Posterior vena cava (tissue), 2 donors: ENCODE results near the gene F2RL2. TPM values are rescaled to one million over a fixed set of nuclear protein-coding genes. Genes with fewer than 3 reads are reported as not detected.

Experiments
- DNase-seq: peaks from one replicate; pipeline ENCODE4 v3.0.0-alpha.2; 2020; ENCODE audit warnings: low spot score
- intact Hi-C, 2 donors: fragments of 100-400 bp; cut with DNase I; formaldehyde crosslinking; loops; one replicate each; pipeline versions ENCODE4 v1.14.1 to v1.14.2; 2022 to 2023
- long read RNA-seq, 2 donors: library from polyadenylated mRNA; unstranded; transcript quantifications; one replicate each; pipeline ENCODE4 v2.0.0, GENCODE V29; 2020 to 2021
- total RNA-seq, 2 donors: library from RNA; stranded (reverse); fragmentation: NEBNext Ultra II Directional; extraction: Animal tissue kit (Norgen Biotek cat#: 25700); gene quantifications; one replicate each; pipeline ENCODE4 v1.2.1, GENCODE V29; 2021
- donor health status: DM: yes; HTN: yes; CAD: no.
- donor health status: DM: yes; HTN: yes; CAD: no.

The F2RL2 gene
- total RNA-seq = under 1 TPM; 0.10 to 0.28 TPM
- long read RNA-seq, donor 1 = 0 reads
- long read RNA-seq, donor 2 = 0 reads

- intact Hi-C loops = no loop called here
- DNase-seq = no peak
Observed at GRCh38 chr5:76622973-76623596, at the start of gene F2RL2. Gene F2RL2, minus strand, starts transcription at chr5:76623403. Its CDS starts 173 bp downstream, at chr5:76623230.

- intact Hi-C loops = no loop called here
Observed at GRCh38 chr5:76672242-76672641, 49.0 kb upstream of the F2RL2 start.

DNA sequence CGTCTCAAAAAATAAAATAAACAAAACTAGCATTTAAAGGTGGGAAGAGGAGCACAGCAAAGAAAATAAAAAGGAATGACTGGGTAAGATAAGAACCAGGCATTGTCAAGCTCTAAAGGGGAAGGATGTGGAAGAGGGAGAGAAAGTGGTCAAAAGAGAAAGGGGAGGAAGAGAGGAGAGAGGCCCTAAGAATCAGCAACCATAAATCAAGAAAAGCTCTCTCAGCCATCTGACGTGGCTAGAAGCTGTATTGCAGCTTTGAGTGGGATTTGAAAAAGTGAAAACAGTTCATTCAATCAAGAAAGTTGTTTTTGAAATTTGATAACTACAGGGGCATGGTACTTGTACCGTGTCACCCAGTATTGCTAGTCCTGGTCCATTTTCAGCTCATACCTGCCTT, 47.3 kb upstream of the F2RL2 start:
- DNase-seq = no peak
- intact Hi-C loops = no loop called here

More at GRCh38 chr5:76672242-76672641, 49.0 kb upstream of the F2RL2 start:
- DNase-seq = no peak

DNA sequence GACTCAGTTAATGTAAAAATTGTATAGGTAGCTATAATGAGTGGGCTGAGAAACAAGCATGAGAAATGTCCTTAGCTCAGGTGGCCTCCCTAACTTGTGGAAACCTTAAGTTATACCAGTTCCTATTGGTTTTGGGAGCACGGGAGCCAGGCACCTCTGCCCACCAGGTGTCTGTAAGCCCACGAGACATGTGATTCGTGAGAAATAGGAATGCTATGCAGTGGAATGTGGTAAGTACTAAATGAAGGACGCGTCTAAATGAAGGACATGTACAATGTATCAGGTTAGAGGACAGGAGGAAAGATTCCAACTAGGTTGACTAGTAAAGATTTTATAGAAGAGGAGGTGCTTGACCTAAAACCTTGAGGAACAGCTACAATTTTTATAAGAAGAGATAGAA, 46.0 kb upstream of the F2RL2 start:
- DNase-seq = no peak
- intact Hi-C loops = loop anchor here in 1 of 2 donors (10.0 kb wide), 1 partner anchor 1586 kb away; no protein-coding TSS in a partner anchor

GRCh38 chr5:76667495-76667894, 44.3 kb upstream of the F2RL2 start:
- no peak for DNase-seq
- intact Hi-C loops = loop anchor here in 1 of 2 donors (10.0 kb wide), 1 partner anchor 1587 kb away; no protein-coding TSS in a partner anchor

DNA sequence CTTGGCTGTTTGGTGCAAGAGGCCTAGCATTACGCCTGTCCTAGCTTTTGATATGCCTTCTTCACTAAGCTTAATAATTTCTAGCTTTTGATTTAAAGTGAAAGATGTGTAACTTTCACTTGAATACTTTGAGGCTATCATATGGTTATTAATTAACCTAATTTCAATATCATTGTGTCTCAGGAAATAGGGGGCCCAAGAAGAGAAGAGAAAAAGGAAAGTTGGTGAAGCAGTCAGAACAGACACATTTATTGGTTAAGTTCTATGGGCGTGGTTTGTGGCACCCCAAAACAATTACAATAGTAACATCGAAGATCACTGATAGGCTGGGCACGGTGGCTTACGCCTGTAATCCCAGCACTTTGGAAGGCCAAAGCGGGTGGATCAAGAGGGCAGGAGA, 40.9 kb upstream of the F2RL2 start:
- DNase-seq = no peak
- intact Hi-C loops = loop anchor here in 1 of 2 donors (10.0 kb wide), 1 partner anchor 1591 kb away; no protein-coding TSS in a partner anchor

GRCh38 chr5:76663573-76663972, 40.4 kb upstream of the F2RL2 start:
- intact Hi-C loops = loop anchor here in 1 of 2 donors (10.0 kb wide), 1 partner anchor 1591 kb away; no protein-coding TSS in a partner anchor
- DNase-seq = no peak

- intact Hi-C loops = loop anchor here in 1 of 2 donors (10.0 kb wide), 1 partner anchor 1592 kb away; no protein-coding TSS in a partner anchor
- DNase-seq = no peak
Observed at GRCh38 chr5:76662521-76662920, 39.3 kb upstream of the F2RL2 start.

- no peak for DNase-seq
- intact Hi-C loops = loop anchor here in 1 of 2 donors (10.0 kb wide), 1 partner anchor 1594 kb away; no protein-coding TSS in a partner anchor
Observed at GRCh38 chr5:76660360-76660759, 37.2 kb upstream of the F2RL2 start.

GRCh38 chr5:76657683-76658311, 34.6 kb upstream of the F2RL2 start:
- no peak for DNase-seq
- intact Hi-C loops = loop anchor here in 1 of 2 donors (5.0 kb wide), 1 partner anchor 230 kb away; no protein-coding TSS in a partner anchor

GRCh38 chr5:76657091-76657490, 33.9 kb upstream of the F2RL2 start:
- DNase-seq = no peak
- intact Hi-C loops = loop anchor here in 1 of 2 donors (5.0 kb wide), 1 partner anchor 230 kb away; no protein-coding TSS in a partner anchor

GRCh38 chr5:76652809-76653414, 29.7 kb upstream of the F2RL2 start:
- intact Hi-C loops = no loop called here
- no peak for DNase-seq

DNA sequence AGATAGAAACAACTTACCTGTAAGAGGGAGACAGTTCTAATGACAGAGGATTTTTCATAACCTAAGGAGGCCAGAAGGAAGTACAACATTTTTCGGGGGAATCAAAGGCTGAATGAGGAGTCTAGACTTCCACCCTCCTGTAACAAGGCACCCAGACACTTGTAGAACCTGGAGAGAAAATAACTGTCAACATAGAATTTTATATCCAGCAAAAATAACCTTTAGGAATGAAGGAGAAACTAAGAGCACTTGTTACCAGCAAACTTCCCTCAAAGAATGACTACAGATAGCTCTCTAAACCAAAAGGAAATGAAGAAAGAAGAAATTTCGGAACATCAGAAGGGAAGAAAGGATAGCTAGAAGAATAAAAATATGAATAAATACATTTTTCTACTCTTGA, 25.9 kb upstream of the F2RL2 start:
- no peak for DNase-seq
- intact Hi-C loops = no loop called here

DNA sequence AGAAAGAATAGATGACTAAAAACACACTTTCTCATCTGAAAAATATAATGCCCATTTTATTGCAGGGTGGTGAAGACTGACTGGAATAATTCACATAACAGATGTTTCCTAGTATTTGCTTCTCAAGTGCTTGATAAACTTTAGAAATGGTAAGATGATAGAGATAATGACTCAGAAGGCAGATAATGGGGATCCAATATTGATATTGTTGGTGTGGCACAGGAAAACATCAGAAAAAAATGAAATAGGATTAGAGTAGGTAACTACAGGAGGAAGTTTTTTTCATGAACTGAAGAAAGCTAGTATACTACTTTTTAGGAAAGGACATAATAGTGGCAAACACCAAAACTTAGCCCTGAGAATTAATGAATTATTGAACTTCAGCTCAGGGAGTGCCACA, 20.2 kb upstream of the F2RL2 start:
- DNase-seq = no peak
- intact Hi-C loops = no loop called here

GRCh38 chr5:76642390-76643040, 19.3 kb upstream of the F2RL2 start:
- intact Hi-C loops = no loop called here

GRCh38 chr5:76641514-76642120, 18.4 kb upstream of the F2RL2 start:
- DNase-seq = no peak
- intact Hi-C loops = no loop called here

More at GRCh38 chr5:76642390-76643040, 19.3 kb upstream of the F2RL2 start:
- DNase-seq = no peak

DNA sequence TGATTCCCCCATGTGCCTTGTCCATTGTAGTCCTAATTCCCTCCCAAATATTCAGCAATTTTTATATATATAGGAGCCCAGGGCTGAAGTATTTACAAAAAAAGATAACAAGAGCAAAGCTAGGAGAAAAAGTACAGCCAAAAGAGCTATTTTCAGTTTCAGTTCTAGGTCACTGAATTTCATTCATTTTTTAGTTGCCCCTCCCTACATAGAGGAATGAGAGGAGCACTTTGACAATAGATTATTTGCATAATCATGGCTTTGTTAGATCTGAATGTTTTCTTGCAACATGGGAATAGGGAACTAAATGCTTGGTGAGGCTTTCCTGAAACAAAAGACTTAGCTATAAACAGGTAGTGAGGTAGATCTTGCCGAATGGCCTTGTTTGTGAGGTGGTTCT, 15.3 kb upstream of the F2RL2 start:
- intact Hi-C loops = no loop called here
- no peak for DNase-seq

GRCh38 chr5:76637490-76637889, 14.3 kb upstream of the F2RL2 start:
- intact Hi-C loops = no loop called here
- DNase-seq = no peak

DNA sequence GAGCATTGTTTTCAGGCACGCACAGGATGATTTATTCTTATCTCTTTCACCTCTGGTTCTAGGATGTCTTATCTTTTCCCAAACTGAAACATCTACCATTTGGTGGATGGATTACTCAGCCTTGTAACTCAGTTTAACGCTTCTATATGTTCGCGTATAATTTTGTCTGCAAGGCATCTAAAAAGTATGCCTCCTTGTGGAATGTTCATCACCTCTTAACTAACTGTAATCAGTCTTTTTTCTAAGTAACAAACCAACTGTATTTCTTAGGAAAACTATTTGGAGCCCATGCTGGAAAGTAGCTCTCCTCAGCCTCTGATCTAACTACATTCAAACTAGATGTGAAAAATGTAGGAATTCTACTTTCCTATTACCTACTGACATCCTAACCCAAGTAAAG, 11.5 kb upstream of the F2RL2 start:
- no peak for DNase-seq
- intact Hi-C loops = no loop called here
